H9 (cell line): ENCODE results near the gene CC2D2B. TPM values are rescaled to one million over a fixed set of nuclear protein-coding genes. Genes with fewer than 3 reads are reported as not detected.

Experiments used
- DNase-seq: peaks from one replicate; pipeline ENCODE4 v3.0.0-alpha.2; 2017
- H2AFZ ChIP-seq: one replicate; pipeline ENCODE4 v1.6.1; 2013; ENCODE audit warnings: mild to moderate bottlenecking, low read length, control low read depth, moderate library complexity
- H2AK5ac ChIP-seq: 2 replicates; pipeline ENCODE4 v1.6.1; 2013; ENCODE audit warnings: low read length, control low read depth, mixed read lengths; ENCODE audit not compliant: insufficient read length
- H2BK120ac ChIP-seq: one replicate; pipeline ENCODE4 v1.6.1; 2013; ENCODE audit warnings: low read depth, mild to moderate bottlenecking, low read length, control low read depth, inconsistent platforms; ENCODE audit not compliant: poor library complexity, severe bottlenecking
- H2BK12ac ChIP-seq: 2 replicates; pipeline ENCODE4 v1.6.1; 2013; ENCODE audit warnings: low read length, control low read depth, mixed read lengths, low read depth; ENCODE audit not compliant: insufficient read length
- H2BK15ac ChIP-seq: 2 replicates; pipeline ENCODE4 v1.6.1; 2013; ENCODE audit warnings: low read depth, low read length, control low read depth
- H2BK20ac ChIP-seq: one replicate; pipeline ENCODE4 v1.6.1; 2013; ENCODE audit warnings: low read depth, mild to moderate bottlenecking, low read length, control low read depth, inconsistent platforms; ENCODE audit not compliant: poor library complexity, severe bottlenecking
- H2BK5ac ChIP-seq: 2 replicates; pipeline ENCODE4 v1.6.1; 2013; ENCODE audit warnings: low read length, control low read depth, mixed read lengths; ENCODE audit not compliant: insufficient read length
- H3K14ac ChIP-seq: 2 replicates; pipeline ENCODE4 v1.6.1; 2013; ENCODE audit warnings: low read length, control low read depth; ENCODE audit not compliant: insufficient read depth
- H3K18ac ChIP-seq: 2 replicates; pipeline ENCODE4 v1.6.1; 2013; ENCODE audit warnings: low read depth, mild to moderate bottlenecking, mixed read lengths, low read length, control low read depth; ENCODE audit not compliant: insufficient read length
- H3K23ac ChIP-seq: 2 replicates; pipeline ENCODE4 v1.6.1; 2013; ENCODE audit warnings: low read length, control low read depth, mixed read lengths, low read depth; ENCODE audit not compliant: insufficient read length
- H3K23me2 ChIP-seq: 2 replicates; pipeline ENCODE4 v1.6.1; 2013; ENCODE audit warnings: low read depth, mild to moderate bottlenecking, mixed read lengths, low read length, control low read depth; ENCODE audit not compliant: insufficient read length, poor library complexity, severe bottlenecking
- H3K27ac ChIP-seq: 2 replicates; pipeline ENCODE4 v1.5.1; 2013; ENCODE audit warnings: low read length, control low read depth, mixed read lengths, low read depth; ENCODE audit not compliant: insufficient read length
- H3K27me3 ChIP-seq: 2 replicates; pipeline ENCODE4 v1.6.1; 2013; ENCODE audit warnings: low read length, control low read depth, inconsistent platforms; ENCODE audit not compliant: insufficient read depth
- H3K4ac ChIP-seq: 2 replicates; pipeline ENCODE4 v1.6.1; 2013; ENCODE audit warnings: low read depth, mild to moderate bottlenecking, control low read depth, inconsistent platforms, low read length, moderate library complexity
- H3K4me1 ChIP-seq: 2 replicates; pipeline ENCODE4 v1.6.1; 2013; ENCODE audit warnings: low read length, control low read depth, inconsistent platforms; ENCODE audit not compliant: insufficient read depth
- H3K4me2 ChIP-seq: 2 replicates; pipeline ENCODE4 v1.6.1; 2013; ENCODE audit warnings: low read length, control low read depth, mixed read lengths; ENCODE audit not compliant: insufficient read length, insufficient read depth
- H3K56ac ChIP-seq: 2 replicates; pipeline ENCODE4 v1.6.1; 2013; ENCODE audit warnings: low read depth, mild to moderate bottlenecking, mixed read lengths, low read length, control low read depth; ENCODE audit not compliant: insufficient read length
- H3K79me1 ChIP-seq: 2 replicates; pipeline ENCODE4 v1.6.1; 2013; ENCODE audit warnings: low read depth, mild to moderate bottlenecking, moderate library complexity, low read length, control low read depth, inconsistent platforms; ENCODE audit not compliant: insufficient read depth, poor library complexity, severe bottlenecking
- H3K79me2 ChIP-seq: 2 replicates; pipeline ENCODE4 v1.6.1; 2013; ENCODE audit warnings: low read length, control low read depth, inconsistent platforms; ENCODE audit not compliant: insufficient read depth
- H3K9ac ChIP-seq: 2 replicates; pipeline ENCODE4 v1.6.1; 2013; ENCODE audit warnings: low read length, control low read depth, mixed read lengths; ENCODE audit not compliant: insufficient read length; ENCODE audit errors: extremely low read depth
- H3K9me3 ChIP-seq: one replicate; pipeline ENCODE4 v1.6.1; 2013; ENCODE audit warnings: low read depth, low read length, inconsistent platforms; ENCODE audit not compliant: control insufficient read depth
- H3T11ph ChIP-seq: one replicate; pipeline ENCODE4 v1.6.1; 2013; ENCODE audit warnings: mild to moderate bottlenecking, low read length, control low read depth, inconsistent platforms
- H4K20me1 ChIP-seq: one replicate; pipeline ENCODE4 v1.6.1; 2013; ENCODE audit not compliant: control insufficient read depth, insufficient read length, insufficient read depth
- H4K5ac ChIP-seq: 2 replicates; pipeline ENCODE4 v1.6.1; 2013; ENCODE audit warnings: low read depth, mild to moderate bottlenecking, mixed read lengths, low read length, control low read depth; ENCODE audit not compliant: insufficient read length
- H4K8ac ChIP-seq: replicated peaks from 2 replicates; pipeline ENCODE4 v1.6.1; 2013; ENCODE audit warnings: low read length, control low read depth, mixed read lengths, low read depth; ENCODE audit not compliant: insufficient read length
- H4K91ac ChIP-seq: 2 replicates; pipeline ENCODE4 v1.6.1; 2013; ENCODE audit warnings: low read depth, mild to moderate bottlenecking, moderate library complexity, mixed read lengths, low read length, control low read depth; ENCODE audit not compliant: insufficient read length
- H3K27ac Mint-ChIP-seq, 3 experiments: 2 replicates in 2 of 3; 3 replicates in 1 of 3; pipeline ENCODE4 v1.8.0; 2020 to 2021; ENCODE audit warnings: mixed read lengths in 3 of 3, mild to moderate bottlenecking in 1 of 3, moderate library complexity in 1 of 3
- H3K27me3 Mint-ChIP-seq: 2 replicates; pipeline ENCODE4 v1.8.0; 2021; ENCODE audit warnings: low read depth, mild to moderate bottlenecking, moderate library complexity, mixed read lengths
- H3K36me3 Mint-ChIP-seq, 3 experiments: 2 replicates in 2 of 3; 3 replicates in 1 of 3; pipeline ENCODE4 v1.8.0; 2020 to 2021; ENCODE audit warnings: low read depth in 3 of 3, mixed read lengths in 3 of 3; ENCODE audit not compliant: insufficient read depth in 1 of 3
- H3K4me1 Mint-ChIP-seq, 2 experiments: 2 replicates each; pipeline ENCODE4 v1.8.0; 2020; ENCODE audit warnings: mixed read lengths in 2 of 2
- H3K4me3 Mint-ChIP-seq, 2 experiments: 2 replicates in 1 of 2; 3 replicates in 1 of 2; pipeline ENCODE4 v1.8.0; 2020 to 2021; ENCODE audit warnings: mild to moderate bottlenecking in 2 of 2, mixed read lengths in 2 of 2, moderate library complexity in 1 of 2
- H3K9me3 Mint-ChIP-seq, 2 experiments: 2 replicates in 1 of 2; 3 replicates in 1 of 2; pipeline ENCODE4 v1.8.0; 2020; ENCODE audit warnings: mild to moderate bottlenecking in 2 of 2, mixed read lengths in 2 of 2, moderate library complexity in 1 of 2
- CTCF ChIP-seq: fragments of 200-600 bp; sonication (generic); conservative IDR thresholded peaks from 3 replicates; pipeline ENCODE4 v1.8.0; 2021; ENCODE audit warnings: antibody characterized with exemption, mild to moderate bottlenecking
- WGBS: extraction: QIAGEN DNeasy Blood & Tissue Kit; methylation state at CpG from one replicate; pipeline ENCODE4 v1.1.7; 2013; ENCODE audit warnings: missing lambda C conversion rate, low lambda C conversion rate, mixed read lengths; ENCODE audit not compliant: insufficient read length; ENCODE audit errors: extremely low coverage; 5-methylcytosine and 5-hydroxymethylcytosine counted together
- total RNA-seq: library from RNA; stranded (reverse); gene quantifications from 2 replicates; pipeline ENCODE4 v1.2.1, GENCODE V29; 2021

The CC2D2B gene
- total RNA-seq, 1 experiment from 2014 or later, result 0.72 TPM

- Histone ChIP-seq H3K14ac (no peak overlapping the region), H4K20me1 (no peaks in the 10 kb centered on the region), H2BK12ac (no peak overlapping the region), H3K23ac (no peak overlapping the region), H2BK120ac (no peak overlapping the region), H3K18ac (no peak overlapping the region), H3K9ac (no peak overlapping the region), H3K27me3 (no peaks in the 10 kb centered on the region), H3K9me3 (no peaks in the 10 kb centered on the region), H2AFZ (no peak overlapping the region), H2BK5ac (no peak overlapping the region), H2BK15ac (no peak overlapping the region), H3K23me2 (no peaks in the 10 kb centered on the region), H4K91ac (no peak overlapping the region), H4K5ac (no peak overlapping the region), H3K4me1 (no peaks in the 10 kb centered on the region), H3K79me1 (no peaks in the 10 kb centered on the region), H2AK5ac (no peak overlapping the region), H3T11ph (no peak overlapping the region), H2BK20ac (no peak overlapping the region), H3K56ac (no peak overlapping the region), H3K27ac (no peak overlapping the region), H3K4ac (no peak overlapping the region), H4K8ac (no peak overlapping the region), H3K79me2 (no peaks in the 10 kb centered on the region; the same call in 1 of the 2 replicates), H3K4me2 (no peak overlapping the region)
- TF ChIP-seq CTCF, result no peak
- Mint-ChIP-seq H3K9me3 (no peaks in the 10 kb centered on the region), H3K27ac (no peak overlapping the region), H3K4me1 (no peaks in the 10 kb centered on the region; a peak in 1 of 4 replicates), H3K36me3 (peaks cover 0 to 5% (median 0%) of the 10 kb centered on the region in 3 experiments; a peak in 3 of 7 replicates), H3K27me3 (no peaks in the 10 kb centered on the region), H3K4me3 (no peak overlapping the region)
- WGBS, result no CpG with 5 or more reads among the region's 2 CpGs
- no peak for DNase-seq
Observed at GRCh38 chr10:95866467-95866842, 41.3 kb upstream of the CC2D2B start.
